Stimulated activated CD4-positive, alpha-beta T cell treated with anti-CD3 and anti-CD28 coated beads, Interleukin-1b, Interleukin-23, amount 100 ng/mL, for 24 hours (primary cell): Measurements from ENCODE around the gene CALB2.
A peak's percentile ranks its signal among the peaks of the same experiment; 100 is the strongest.

ENCODE experiments used
- DNase-seq, 4 experiments: peaks; one replicate each; pipeline ENCODE4 v3.0.0-alpha.2; 2020; ENCODE audit warnings: low read depth in 4 of 4, low spot score in 1 of 4

CALB2 gene

DNA sequence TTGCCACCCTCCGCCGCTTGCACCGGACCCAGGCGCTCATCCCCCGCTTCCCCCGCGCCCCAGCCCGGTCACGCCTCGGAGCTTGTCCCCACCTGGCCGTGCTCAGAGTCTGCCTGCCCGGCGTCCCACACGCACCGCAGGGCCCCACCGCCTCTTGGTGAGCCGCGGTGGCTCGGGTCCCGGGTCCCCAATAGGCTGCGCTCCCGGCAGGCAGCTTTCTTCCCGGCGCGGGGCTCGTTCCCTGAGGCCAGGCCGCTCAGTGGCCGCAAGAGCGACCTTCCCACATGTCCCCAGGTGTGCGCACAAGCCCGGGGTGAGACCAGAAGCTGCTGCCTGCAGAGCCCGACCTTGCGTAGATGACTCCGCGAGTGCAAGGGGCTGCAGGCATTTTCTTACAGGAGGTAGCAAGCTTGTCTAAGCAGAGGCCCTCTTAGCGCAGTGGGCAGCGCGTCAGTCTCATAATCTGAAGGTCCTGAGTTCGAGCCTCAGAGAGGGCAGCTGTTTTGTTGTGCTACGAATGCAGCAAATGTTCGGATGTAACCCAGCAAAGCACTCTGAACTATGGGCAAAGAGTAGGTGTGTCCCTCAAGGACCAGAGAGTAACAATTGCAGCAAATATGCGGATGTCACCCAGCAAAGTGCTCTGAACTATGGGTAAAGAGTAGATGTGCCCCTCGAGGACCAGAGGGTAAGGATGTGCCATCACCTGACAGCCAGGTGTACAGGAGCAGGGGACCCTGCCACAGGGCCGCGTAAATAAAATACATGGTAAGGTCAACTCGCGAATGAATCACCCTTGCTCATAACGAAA lies 67.8 kb downstream of the CALB2 start:
- DNase-seq = peak in 1 of 4 experiments; percentile 28

DNA sequence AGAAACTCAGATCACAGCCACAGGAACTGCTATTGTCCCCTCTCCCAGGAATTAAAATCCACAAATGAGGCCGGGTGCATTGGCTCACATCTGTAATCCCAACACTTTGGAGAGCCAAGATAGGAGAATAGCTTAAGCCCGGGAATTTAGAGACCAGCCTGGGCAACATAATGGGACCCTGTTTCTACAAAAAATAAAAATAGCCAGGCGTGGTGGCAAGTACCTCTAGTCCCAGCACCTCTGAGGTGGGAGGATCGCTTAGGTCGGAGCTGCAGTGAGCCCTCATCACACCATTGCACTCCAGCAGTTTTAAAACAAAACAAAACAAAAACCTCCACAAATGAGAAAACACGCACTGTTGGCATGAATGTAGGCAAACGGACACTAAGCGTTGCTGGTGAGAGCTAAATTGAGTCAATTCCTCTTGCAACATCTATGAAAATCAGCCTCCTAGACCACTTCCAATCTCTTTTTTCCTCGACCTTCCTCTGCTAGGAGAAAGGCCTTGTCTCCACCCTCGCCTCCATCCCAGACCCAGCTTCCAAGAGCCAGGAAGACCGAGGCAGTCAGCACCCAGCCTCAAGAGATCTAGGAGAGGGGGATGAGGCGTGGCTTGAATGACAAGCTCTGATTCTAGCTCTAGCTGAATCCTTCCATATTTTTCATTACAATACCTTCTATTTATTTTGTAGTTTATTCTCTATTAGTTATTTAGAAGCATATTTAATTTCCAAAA lies 68.5 kb downstream of the CALB2 start:
- DNase-seq = no peak

DNA sequence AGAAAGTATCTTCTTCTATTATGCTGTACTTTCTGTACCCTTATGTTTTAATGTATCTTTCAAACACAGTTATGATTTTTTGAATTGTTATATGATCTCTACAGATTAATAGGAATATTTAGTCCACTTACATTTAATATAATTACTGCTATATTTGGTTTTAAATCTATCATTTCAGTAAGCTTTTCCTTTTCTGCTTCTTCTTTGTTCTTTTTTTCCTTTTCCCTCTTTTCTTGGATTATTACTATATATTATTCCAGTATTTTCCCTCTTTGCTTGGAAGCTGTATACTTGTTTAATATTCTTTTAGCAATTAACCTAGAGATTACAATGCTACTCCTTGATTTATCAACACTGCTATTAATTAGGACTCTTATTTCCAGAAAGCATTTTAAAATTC lies 69.9 kb downstream of the CALB2 start:
- no peak for DNase-seq

DNA sequence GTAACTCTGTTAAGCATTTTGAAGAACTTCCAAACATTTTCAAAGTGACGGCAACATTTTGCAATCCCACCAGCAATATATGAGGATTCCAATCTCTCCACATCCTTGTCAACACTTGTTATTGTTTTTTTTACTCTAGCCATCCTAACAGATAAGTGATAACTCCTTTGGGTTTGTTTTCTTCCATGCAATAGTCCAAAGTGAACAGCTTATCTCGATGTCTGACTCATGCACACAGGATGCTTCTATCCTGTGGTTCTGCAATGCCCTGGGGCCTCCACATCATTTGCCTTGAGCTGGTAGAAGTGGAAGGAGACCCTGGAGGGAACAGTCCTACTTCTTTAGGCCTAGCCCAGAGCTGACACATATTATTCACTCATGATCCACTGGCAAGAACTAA lies 70.4 kb downstream of the CALB2 start:
- no peak for DNase-seq

DNA sequence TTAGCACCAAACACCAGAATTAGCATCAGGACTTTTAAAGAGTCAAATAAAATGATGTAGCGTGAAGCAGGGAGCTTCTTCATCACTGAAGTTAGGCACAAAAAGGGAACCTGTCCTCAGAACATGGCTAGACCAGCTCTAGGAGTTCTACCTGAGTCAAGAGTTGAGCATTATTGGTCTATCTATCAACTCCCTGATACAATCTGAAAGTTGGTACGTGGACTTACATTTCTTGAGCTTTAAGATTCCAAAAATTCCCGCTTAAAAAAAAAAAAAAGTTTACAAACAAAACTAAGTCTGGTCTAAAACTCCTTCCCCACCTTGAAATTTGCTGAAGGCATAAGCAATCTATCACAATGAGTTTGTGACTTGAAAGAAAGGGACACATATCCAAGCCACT lies 71.1 kb downstream of the CALB2 start:
- DNase-seq = no peak

DNA sequence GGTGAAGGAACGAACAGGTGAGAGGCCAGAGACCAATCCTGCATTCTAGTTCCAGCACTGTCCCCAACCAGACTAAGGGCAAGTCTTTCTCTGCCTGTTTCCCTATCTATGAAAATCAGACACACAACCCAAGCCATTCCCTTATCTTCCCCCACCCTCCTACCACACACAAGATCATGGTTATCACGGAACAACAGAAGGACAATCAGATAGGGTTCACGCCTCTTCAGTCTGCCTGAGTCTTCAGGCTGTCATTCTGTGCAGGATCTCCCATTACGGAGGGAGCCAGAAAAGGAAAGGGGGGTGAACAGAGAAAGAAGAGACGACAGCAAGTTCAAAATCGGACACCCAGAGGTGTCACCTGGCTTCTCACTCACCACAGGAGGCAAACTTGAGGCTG lies 72.2 kb downstream of the CALB2 start:
- no peak for DNase-seq

DNA sequence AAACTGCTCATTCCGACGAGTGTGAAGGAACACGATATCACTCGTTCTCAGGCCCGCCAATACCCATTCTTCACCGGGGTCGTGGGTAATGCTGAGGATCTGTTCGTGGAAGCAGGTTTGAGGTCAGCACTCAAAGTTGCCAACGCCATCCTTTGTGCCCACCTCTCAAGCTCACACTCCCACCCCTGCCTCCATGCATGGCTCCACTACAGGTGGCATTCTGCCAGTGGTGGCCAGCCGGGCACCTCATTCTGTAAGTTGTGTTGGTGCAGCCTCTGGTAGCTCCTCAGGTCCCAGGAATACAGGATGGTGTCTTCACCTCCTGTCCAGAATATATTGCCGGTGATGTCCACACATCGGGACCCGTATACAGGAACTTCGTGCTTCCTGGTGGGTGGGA lies 72.7 kb downstream of the CALB2 start:
- DNase-seq = no peak

DNA sequence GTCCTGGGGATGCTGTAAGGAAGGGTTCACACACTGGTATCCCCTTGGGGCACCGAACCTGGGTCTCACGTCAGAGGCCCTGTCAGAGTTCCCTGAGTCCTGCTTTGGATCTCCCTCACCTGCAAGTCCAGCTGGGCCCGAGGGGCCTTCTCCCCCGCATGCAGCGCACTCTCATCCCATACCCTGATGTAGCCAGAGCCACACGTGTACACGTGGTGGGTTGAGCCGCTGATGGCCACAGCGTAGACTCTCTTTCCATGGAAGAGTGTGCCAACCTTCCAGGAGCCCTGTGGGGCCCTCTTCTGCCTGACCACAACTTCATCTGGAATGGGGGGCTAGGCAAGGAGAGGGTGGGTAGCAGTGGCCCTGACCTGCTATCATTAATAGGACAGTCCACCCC lies 73.5 kb downstream of the CALB2 start:
- no peak for DNase-seq

DNA sequence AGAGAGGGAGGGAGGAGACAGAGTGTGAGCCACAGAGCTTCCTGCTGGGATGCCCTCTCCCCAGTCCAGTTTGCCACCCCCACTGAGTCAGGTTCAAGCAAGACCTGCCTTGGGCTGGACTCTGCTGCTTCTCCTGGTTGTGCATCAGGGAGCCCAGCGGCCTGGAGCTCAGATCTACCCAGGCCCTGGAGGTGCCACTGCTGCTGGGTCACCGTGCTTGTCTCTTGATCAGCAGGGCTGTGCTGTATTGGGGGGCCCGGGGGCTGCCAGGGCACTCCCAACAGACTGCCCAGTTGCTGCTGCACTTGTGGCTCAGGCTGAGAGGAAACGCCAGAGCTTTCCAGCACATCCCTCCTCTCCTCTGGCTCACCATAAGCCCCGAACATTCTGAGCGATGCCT lies 74.4 kb downstream of the CALB2 start:
- DNase-seq = no peak

DNA sequence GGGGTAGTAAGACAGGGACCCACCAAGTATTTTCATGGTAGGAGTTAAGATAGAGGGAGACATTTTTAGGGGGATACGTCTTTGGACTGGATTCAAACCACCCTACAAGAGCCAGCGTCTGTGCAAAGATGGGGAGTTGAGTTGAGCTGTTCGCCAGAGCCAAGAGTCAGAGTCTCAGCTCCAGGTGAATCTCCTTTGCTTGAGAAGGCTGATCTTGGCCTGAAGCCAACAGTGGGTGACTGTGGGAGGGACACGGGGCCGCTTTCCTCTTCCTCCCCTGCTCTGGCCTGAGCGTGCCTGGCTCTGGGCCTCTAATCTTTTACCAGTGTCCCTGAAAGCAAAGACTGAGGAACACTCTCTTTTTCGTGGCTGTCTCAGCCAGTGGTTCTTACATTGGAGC lies 78.0 kb downstream of the CALB2 start:
- no peak for DNase-seq

DNA sequence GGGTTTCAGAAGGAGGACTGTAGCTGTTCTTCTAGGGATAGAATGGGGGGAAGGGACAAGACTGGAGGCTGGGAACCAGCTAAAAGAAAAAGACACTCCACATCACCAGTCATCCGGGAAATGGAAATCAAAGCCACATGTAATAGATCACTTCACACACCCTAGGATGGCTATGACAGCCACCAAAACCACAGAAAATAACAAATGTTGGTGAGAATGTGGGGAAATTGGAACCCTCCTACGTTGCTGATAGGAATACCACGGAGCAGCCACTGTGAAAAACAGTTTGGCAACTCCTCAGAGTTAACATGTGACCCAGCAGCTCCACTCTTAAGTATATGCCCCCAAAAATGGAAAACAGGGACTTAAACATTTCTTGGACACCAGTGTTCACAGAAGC lies 81.0 kb downstream of the CALB2 start:
- no peak for DNase-seq
